Measurements from ENCODE around the gene CFAP221. TPM values are rescaled to one million over a fixed set of nuclear protein-coding genes. Genes with fewer than 3 reads are reported as not detected.
A peak's percentile ranks its signal among the peaks of the same experiment; 100 is the strongest.

CFAP221 gene
- total and polyA plus RNA-seq, 10 of the 15 experiments (the other 5 are each of a cell fraction or from before 2014, with no cell fraction given), result not detected

GRCh38 chr2:119698246-119698645, 154.0 kb downstream of the CFAP221 start:
- no peak overlapping the region for H3K9ac ChIP-seq (ENCODE audit: control insufficient read depth, insufficient read depth, low read length)
- H2AFZ ChIP-seq (ENCODE audit: control insufficient read depth, low read depth, low read length), result no peak overlapping the region
- in situ Hi-C loops (cut with MboI), result no loop called here
- POLR2A ChIA-PET, result interaction anchor here (0.5 kb wide), 1 partner anchor 969 kb away, joined by 4 read pairs; no protein-coding TSS in a partner anchor
- no peak overlapping the region for H3K27ac ChIP-seq (ENCODE audit: control insufficient read depth, insufficient read depth)
- no peaks in the 10 kb centered on the region for H3K36me3 ChIP-seq (ENCODE audit: control insufficient read depth in 2 of 2, insufficient read depth in 2 of 2, low read length in 1 of 2)
- peak overlapping the region; percentile 12; the same call in 1 of the 2 replicates for H3K4me2 ChIP-seq (ENCODE audit: control insufficient read depth, insufficient read depth)
- no TSS peak for BruUV-seq (replicated peaks)
- no peaks in the 10 kb centered on the region; a peak in 1 of 4 replicates for H3K27me3 ChIP-seq (replicated peaks in 1 of 2; ENCODE audit: control insufficient read depth in 2 of 2, insufficient read depth in 2 of 2, low read length in 1 of 2)
- no peak for ATAC-seq
- TF ChIP-seq CHD2 (IDR thresholded peaks at IDR 0.05; ENCODE audit: borderline replicate concordance, low read depth, low read length) (no peak), IKZF2 (IDR thresholded peaks at IDR 0.05) (no peak), IKZF1 (conservative IDR thresholded peaks at IDR 0.05) (no peak), BCL11A (IDR thresholded peaks at IDR 0.05; ENCODE audit: low read depth, low read length) (no peak), LARP7 (IDR thresholded peaks at IDR 0.05) (no peak)
- FAIRE-seq, result no peak
- WGBS (ENCODE audit: insufficient coverage, insufficient replicate concordance, low lambda C conversion rate, missing lambda C conversion rate), result 64% methylated on average over 3 of the region's 3 CpGs
- RAD21 ChIA-PET (ENCODE audit: unreplicated experiment), result interaction anchor here (1.5 kb wide), 1 partner anchor 615 kb away, joined by 3 read pairs; no protein-coding TSS in a partner anchor
- H3K9me3 ChIP-seq (replicated peaks; ENCODE audit: control insufficient read depth, insufficient read depth, low read length), result no peaks in the 10 kb centered on the region
- CTCF ChIA-PET, result interaction anchor here (1.4 to 1.7 kb wide), 2 partner anchors 55 to 477 kb away, joined by 5 to 6 read pairs; no protein-coding TSS in a partner anchor
- H3K4me1 ChIP-seq (ENCODE audit: control insufficient read depth, insufficient read depth, low read length), result peaks cover 11% of the 10 kb centered on the region
- 0 out of 2 replicates have a peak overlapping the region, but pooled peaks have one; percentile 3 for H3K4me3 ChIP-seq
- SMC1A ChIA-PET (ENCODE audit: uncharacterized antibody, unreplicated experiment), result interaction anchor here (1.0 to 2.5 kb wide), 3 partner anchors 63 to 478 kb away, joined by 3 to 8 read pairs (median 5); no protein-coding TSS in a partner anchor
- H4K20me1 ChIP-seq (ENCODE audit: control insufficient read depth, insufficient read depth), result no peaks in the 10 kb centered on the region
- DNase-seq (ENCODE audit: low read depth, low spot score), result no peak
- intact Hi-C loops (cut with micrococcal nuclease; ENCODE audit: unreplicated experiment), result no loop called here
- no peaks in the 10 kb centered on the region for H3K79me2 ChIP-seq (ENCODE audit: control insufficient read depth, insufficient read depth, low read length)

DNA sequence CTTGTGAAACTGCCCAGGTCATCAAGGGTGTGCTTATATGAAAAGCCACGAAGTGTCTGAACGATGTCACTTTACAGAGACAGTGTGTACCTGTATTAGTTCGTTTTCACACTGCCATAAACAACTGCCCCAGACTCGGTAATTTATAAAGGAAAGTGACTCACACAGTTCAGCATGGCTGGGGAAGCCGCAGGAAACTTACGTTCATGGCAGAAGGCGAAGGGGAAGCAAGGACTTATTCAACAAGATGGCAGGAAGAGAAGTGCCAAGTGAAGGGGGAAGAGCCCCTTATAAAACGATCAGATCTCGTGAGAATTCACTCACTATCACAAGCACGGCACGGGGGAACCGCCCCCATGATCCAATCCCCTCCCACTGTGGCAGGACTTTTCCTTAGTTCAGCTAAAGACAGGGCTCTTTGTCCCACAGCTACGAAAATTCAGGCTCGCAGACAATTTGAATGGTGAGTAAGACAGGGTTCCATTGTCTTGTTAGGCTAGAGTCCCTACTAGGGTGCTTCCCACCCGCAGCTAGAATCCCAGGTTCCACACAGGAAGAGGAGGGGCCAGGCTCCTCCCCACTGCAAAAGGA, 154.9 kb downstream of the CFAP221 start:
- no peaks in the 10 kb centered on the region for H3K79me2 ChIP-seq (ENCODE audit: control insufficient read depth, insufficient read depth, low read length)
- H3K27ac ChIP-seq (ENCODE audit: control insufficient read depth, insufficient read depth), result no peak overlapping the region
- H3K4me3 ChIP-seq, result no peak overlapping the region
- H4K20me1 ChIP-seq (ENCODE audit: control insufficient read depth, insufficient read depth), result no peaks in the 10 kb centered on the region
- ChIA-PET SMC1A (ENCODE audit: uncharacterized antibody, unreplicated experiment) (interaction anchor here (1.6 to 2.5 kb wide), 2 partner anchors 476 to 477 kb away, joined by 6 to 8 read pairs; no protein-coding TSS in a partner anchor), CTCF (interaction anchor here (0.7 to 7.3 kb wide), 4 partner anchors 62 to 476 kb away, joined by 3 to 116 read pairs (median 57); no protein-coding TSS in a partner anchor), POLR2A (no interaction called here), RAD21 (ENCODE audit: unreplicated experiment) (interaction anchor here (3.4 kb wide), 1 partner anchor 476 kb away, joined by 16 read pairs; no protein-coding TSS in a partner anchor)
- H2AFZ ChIP-seq (ENCODE audit: control insufficient read depth, low read depth, low read length), result no peak overlapping the region
- peaks cover 11% of the 10 kb centered on the region for H3K4me1 ChIP-seq (ENCODE audit: control insufficient read depth, insufficient read depth, low read length)
- intact Hi-C loops (cut with micrococcal nuclease; ENCODE audit: unreplicated experiment) (no loop called here), in situ Hi-C loops (cut with MboI) (no loop called here)
- no peaks in the 10 kb centered on the region; a peak in 1 of 4 replicates for H3K27me3 ChIP-seq (replicated peaks in 1 of 2; ENCODE audit: control insufficient read depth in 2 of 2, insufficient read depth in 2 of 2, low read length in 1 of 2)
- no TSS peak for BruUV-seq (replicated peaks)
- H3K4me2 ChIP-seq (ENCODE audit: control insufficient read depth, insufficient read depth), result no peak overlapping the region
- DNase-seq (ENCODE audit: low read depth, low spot score), result no peak
- no peak overlapping the region for H3K9ac ChIP-seq (ENCODE audit: control insufficient read depth, insufficient read depth, low read length)
- no peaks in the 10 kb centered on the region for H3K9me3 ChIP-seq (replicated peaks; ENCODE audit: control insufficient read depth, insufficient read depth, low read length)
- no peaks in the 10 kb centered on the region for H3K36me3 ChIP-seq (ENCODE audit: control insufficient read depth in 2 of 2, insufficient read depth in 2 of 2, low read length in 1 of 2)
- ATAC-seq, result no peak
- WGBS (ENCODE audit: insufficient coverage, insufficient replicate concordance, low lambda C conversion rate, missing lambda C conversion rate), result 42% methylated on average over 15 of the region's 15 CpGs
- no peak for FAIRE-seq
- TF ChIP-seq NFYB (IDR thresholded peaks at IDR 0.05; ENCODE audit: insufficient read depth, low read depth, low read length) (no peak), MTA3 (IDR thresholded peaks at IDR 0.05; ENCODE audit: borderline replicate concordance, low read length) (no peak), MEF2B (IDR thresholded peaks at IDR 0.05; ENCODE audit: partially characterized antibody, poor library complexity, severe bottlenecking) (no peak), E4F1 (IDR thresholded peaks at IDR 0.05; ENCODE audit: borderline replicate concordance, partially characterized antibody) (no peak), NFYA (IDR thresholded peaks at IDR 0.05; ENCODE audit: borderline replicate concordance, low read depth, low read length) (no peak), ETV6 (conservative IDR thresholded peaks at IDR 0.05 in 1 of 2, IDR thresholded peaks at IDR 0.05 in 1 of 2; ENCODE audit: borderline replicate concordance in 1 of 2, low read depth in 1 of 2) (no peak), STAT1 (conservative IDR thresholded peaks at IDR 0.05) (no peak), POLR2AphosphoS2 (IDR thresholded peaks at IDR 0.05; ENCODE audit: low read depth, low read length) (no peak), RUNX3 (IDR thresholded peaks at IDR 0.05; ENCODE audit: low read length) (no peak), ZSCAN29 (IDR thresholded peaks at IDR 0.05) (no peak)
